Epithelial cell of esophagus (primary cell): ENCODE measurements around the gene RPS5.

ENCODE experiments used
- DNase-seq: peaks from one replicate; pipeline ENCODE4 v3.0.0; 2010; ENCODE audit warnings: low read depth
- H3K4me3 ChIP-seq: 2 replicates; pipeline ENCODE4 v1.5.1; 2011; ENCODE audit warnings: mild to moderate bottlenecking, low read length, control low read depth
- TF ChIP-seq, protein P1 (sequence below): IDR thresholded peaks from 2 replicates; pipeline ENCODE4 v1.5.1; 2011; ENCODE audit warnings: low read depth, mild to moderate bottlenecking, low read length, control low read depth, inconsistent platforms; ENCODE audit not compliant: insufficient read depth; ENCODE audit errors: missing control alignments

Gene RPS5

DNA sequence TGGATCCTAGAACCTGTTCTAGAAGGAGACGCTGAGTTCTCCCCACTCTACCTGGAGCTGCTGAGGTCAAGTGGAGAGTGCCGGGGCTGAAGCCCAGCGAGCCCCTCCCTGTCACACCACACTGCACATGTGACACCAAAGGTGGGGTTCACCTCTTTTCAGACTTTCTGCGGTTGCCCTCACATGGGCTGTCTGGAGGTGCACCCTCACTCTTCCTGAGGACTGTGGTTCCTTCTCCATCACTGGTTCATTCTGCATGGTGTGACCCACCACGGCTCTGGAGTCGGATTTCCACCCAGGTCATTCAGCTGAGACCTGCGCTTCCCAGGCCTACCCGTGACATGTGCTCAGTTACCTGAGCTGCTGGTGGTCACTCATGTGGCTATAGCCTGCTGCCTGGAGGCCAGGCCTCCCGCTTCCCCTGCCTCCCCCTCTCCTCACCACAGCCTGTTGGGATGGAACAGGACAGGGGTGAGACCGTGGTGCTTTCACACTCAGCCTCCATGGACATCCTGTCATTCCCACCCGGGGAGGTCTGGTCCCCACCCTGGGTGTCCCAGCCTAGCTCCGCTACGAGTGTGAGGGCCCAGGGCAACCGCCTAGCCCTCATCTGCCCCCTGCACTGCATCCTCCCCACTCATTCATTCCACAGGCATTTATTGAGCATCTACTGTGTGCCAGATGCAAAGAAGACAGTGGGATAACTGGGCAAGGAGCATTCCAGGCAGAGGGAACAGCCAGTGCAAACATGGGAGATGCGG, 33.2 kb upstream of the RPS5 start:
- TF ChIP-seq, protein P1, sequence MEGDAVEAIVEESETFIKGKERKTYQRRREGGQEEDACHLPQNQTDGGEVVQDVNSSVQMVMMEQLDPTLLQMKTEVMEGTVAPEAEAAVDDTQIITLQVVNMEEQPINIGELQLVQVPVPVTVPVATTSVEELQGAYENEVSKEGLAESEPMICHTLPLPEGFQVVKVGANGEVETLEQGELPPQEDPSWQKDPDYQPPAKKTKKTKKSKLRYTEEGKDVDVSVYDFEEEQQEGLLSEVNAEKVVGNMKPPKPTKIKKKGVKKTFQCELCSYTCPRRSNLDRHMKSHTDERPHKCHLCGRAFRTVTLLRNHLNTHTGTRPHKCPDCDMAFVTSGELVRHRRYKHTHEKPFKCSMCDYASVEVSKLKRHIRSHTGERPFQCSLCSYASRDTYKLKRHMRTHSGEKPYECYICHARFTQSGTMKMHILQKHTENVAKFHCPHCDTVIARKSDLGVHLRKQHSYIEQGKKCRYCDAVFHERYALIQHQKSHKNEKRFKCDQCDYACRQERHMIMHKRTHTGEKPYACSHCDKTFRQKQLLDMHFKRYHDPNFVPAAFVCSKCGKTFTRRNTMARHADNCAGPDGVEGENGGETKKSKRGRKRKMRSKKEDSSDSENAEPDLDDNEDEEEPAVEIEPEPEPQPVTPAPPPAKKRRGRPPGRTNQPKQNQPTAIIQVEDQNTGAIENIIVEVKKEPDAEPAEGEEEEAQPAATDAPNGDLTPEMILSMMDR, result no peak
- no peak overlapping the region for H3K4me3 ChIP-seq

DNA sequence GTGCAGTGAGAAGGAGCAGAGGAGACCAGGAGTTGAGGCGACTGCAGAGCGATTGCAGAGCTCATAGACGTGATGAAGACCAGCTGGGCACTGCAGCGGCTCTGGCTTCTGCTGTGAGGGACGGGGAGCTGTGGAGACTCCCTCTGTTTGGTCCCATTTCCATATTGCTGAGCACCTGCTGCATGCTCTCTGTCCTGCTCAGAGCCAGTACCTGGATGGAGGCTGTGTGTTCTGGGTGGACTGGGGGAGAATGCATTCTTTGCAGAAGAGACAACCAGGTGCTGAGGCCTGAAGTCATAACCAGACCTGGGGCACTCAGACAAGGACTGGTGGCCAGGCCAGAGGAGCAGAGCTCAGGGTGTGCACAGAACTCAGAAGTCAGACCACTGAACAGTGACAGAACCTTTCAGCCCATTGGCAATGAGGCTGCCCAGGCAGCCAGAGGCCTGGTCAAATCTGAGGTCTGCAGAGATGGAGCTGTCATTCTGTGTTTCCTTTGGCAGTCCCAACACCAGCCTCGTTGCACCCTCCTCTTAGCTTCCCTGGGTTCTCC, 32.5 kb upstream of the RPS5 start:
- no peak overlapping the region for H3K4me3 ChIP-seq
- no peak for DNase-seq
- TF ChIP-seq, protein P1, result no peak

More for the DNA sequence above, 33.2 kb upstream of the RPS5 start:
- no peak for DNase-seq

DNA sequence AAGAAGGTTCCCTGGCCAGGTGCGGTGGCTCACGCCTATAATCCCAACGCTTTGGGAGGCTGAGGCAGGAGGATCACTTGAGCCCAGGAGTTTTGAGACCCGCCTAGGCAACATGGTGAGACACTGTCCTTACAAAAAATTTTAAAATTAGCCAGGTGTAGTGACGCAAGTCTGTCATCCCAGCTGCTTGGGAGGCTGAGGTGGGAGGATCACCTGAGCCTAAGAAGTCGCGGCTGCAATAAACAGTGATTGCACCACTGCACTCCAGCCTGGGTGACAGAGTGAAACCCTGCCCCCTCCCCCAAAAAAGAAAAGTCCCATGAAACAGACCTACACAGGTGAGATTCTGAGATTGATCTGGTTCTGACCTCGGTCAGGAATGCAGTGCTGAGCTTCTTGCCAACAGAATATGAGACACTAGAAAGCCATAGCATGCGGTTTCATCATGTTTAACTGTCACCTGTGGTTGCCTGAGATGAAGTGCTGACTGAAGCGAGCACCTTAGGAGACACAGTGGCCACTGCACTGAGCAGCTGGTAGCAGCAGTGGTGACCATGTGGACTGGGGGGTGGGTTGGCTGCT, 31.8 kb upstream of the RPS5 start:
- TF ChIP-seq, protein P1, result no peak
- no peak for DNase-seq
- H3K4me3 ChIP-seq, result no peak overlapping the region

DNA sequence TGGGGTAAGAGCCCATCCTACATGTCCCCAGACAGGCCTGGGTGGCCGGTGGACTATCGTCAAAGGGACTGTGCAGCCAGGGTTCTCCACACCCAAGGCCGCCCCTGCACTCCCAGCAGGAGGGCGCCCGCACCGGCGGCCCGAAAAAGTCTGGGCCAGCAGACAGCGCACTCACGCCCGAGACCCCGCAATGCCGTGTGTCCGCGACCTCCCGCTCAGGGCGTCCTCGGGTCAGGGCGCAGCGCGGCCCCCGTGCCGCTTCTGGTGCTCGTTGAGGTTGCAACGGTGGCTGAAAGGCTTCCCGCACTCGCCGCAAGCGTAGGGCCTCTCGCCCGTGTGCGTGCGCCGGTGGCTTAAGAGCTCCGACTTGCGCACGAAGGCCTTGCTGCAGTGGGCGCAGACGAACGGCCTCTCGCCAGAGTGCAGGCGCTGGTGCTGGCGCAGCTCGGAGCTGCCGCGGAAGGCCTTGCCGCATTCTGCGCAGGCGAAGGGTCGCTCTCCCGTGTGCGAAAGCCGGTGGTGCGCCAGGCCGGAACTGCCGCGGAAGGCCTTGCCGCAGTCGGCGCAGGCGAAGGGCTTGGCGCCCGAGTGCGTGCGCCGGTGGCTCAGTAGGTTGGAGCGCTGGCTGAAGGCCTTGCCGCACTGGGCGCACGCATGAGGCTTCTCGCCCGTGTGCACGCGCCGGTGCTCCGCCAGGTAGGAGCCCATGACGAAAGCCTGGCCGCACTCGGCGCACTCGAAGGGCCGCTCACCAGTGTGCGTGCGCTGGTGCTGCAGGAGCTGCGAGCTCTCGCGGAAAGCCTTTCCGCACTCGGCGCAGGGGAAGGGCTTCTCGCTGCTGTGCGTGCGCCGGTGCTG, 30.9 kb upstream of the RPS5 start:
- H3K4me3 ChIP-seq, result peak overlapping the region; percentile 1
- peak; percentile 41 for DNase-seq
- TF ChIP-seq, protein P1, result no peak

DNA sequence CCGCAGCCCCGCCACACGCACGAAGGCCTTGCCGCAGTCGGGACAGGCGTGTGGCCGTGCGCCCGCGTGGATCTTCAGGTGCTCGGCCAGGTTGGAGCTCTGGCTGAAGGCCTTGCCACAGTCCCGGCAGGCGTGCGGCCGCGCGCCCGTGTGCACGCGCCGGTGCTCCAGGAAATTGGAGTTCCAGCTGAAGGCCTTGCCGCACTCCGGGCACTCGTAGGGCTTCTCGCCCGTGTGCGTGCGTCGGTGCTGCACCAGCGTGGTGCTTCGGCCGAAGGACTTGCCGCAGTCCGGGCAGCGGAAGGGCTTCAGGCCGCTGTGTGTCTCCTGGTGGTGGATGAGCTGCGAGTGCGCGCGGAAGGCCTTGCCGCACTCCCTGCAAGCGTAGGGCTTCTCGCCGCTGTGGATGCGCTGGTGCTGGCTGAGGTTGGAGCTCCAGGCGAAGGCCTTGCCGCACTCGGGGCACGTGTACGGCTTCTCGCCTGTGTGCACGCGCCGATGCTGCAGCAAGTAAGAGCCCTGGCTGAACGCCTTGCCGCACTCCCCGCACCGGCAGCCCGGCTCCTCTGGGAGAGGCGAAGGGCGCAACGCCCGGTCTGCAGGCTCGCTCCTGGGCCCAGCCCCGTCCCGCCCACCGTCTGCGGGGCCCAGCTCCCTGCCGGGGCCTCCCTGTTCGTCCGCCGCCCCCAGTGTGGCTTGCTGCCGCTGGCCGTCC, 30.1 kb upstream of the RPS5 start:
- H3K4me3 ChIP-seq, result peak overlapping the region; percentile 1
- DNase-seq, result no peak
- TF ChIP-seq, protein P1, result no peak

DNA sequence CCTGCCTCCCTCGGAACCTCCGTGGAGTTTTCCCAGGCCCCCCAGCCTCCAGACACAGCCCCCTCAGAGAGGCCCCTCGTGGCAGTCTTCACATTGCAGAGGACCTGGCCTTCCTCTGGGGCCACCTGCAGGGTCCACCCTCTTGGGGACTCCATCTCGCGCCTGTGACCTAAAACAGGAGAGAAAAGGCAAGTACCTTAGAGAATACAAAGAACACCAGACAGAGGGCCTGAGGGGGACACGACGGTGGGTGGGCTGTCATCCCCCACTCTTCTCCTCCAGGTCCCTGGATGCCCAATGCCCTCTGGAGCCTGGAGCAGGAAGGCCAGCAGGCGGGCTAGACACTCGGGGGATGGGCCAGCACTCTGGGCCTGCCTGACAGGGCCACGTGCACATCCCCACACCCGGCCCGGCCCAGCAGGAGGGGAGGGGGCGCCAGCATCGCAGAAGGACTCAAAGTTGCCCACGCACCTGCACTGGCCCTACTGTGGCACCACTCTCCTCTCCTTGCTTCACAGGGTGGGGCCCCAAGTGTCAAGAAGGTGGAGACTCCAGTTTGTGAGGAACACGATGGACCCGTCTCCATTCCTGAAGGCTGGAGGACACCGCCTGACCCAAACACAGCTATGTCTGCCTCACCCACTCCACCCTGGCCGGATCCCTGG, 29.5 kb upstream of the RPS5 start:
- TF ChIP-seq, protein P1, result no peak
- no peak overlapping the region for H3K4me3 ChIP-seq
- DNase-seq, result no peak
